ENCODE measurements around the gene UBE2D3.

Gene UBE2D3

GRCh38 chr4:102789317-102789717 lies 38.0 kb downstream of the UBE2D3 start:
- peak; percentile 3 for DNase-seq

GRCh38 chr4:102787944-102788343 lies 39.4 kb downstream of the UBE2D3 start:
- no peak for DNase-seq

- DNase-seq = peak; percentile 4
Observed at GRCh38 chr4:102787096-102787881, 40.1 kb downstream of the UBE2D3 start.

GRCh38 chr4:102786279-102786678 lies 41.1 kb downstream of the UBE2D3 start:
- DNase-seq = no peak

- no peak for DNase-seq
Observed at GRCh38 chr4:102783006-102783405, 44.3 kb downstream of the UBE2D3 start.

DNA sequence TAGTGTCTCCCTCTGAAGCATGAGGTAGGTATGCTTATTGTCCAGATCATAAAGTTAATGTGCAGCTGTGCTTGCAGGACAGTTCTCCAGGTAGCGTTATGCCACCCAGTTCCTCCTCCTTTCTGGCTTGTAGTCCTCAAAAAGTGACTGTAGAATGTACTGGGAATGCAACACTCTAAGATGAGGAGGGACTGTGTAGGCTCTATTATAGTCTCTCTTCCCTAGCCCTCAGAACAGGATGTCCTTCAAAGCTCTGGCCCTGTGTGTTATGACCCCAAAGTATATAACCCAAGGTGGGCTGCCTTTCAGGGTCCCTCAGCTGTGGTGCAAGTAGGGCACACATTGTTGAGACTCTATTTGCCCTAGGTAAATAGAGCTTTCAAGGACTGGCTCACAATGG lies 45.8 kb downstream of the UBE2D3 start:
- DNase-seq = no peak

GRCh38 chr4:102780476-102781144 lies 46.7 kb downstream of the UBE2D3 start:
- DNase-seq = no peak

- DNase-seq = peak; percentile 4
Observed at GRCh38 chr4:102779204-102779603, 48.1 kb downstream of the UBE2D3 start.

DNA sequence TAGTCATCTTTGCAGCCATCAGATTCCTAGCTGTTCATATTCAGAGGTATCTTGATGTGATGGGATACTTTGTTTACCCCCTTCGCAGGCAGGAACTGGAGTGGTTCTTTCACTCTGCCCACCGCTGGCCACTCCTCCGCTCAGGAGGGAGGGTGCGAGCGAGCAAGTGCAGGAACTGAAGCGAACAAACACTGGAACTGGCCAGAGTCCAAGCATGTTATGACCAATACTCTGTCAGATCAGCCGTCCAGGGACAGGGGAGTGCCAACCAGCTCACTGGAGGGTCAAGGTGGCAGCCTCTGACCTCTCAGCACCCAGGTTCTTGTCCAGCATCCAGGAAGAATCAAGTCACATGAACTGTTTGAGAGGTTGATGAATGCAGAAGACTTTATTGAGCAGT lies 48.6 kb downstream of the UBE2D3 start:
- no peak for DNase-seq

DNA sequence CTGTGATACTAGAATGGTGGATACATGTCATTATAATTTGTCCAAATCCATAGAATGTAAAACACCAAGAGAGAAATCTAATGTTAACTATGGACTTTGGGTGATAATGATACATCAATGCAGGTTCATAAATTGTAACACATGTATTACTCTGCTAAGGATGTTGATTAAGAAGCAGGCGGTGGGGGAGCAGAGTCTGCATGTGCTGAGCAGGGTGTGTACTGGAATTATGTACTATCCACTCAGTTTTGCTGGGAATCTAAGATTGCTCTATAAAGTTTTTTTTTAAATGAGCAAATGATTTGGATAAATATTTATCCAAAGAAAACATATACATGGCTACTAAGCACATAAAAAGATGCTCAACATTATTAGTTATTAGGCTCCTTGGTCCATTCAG lies 51.5 kb downstream of the UBE2D3 start:
- DNase-seq = no peak

DNA sequence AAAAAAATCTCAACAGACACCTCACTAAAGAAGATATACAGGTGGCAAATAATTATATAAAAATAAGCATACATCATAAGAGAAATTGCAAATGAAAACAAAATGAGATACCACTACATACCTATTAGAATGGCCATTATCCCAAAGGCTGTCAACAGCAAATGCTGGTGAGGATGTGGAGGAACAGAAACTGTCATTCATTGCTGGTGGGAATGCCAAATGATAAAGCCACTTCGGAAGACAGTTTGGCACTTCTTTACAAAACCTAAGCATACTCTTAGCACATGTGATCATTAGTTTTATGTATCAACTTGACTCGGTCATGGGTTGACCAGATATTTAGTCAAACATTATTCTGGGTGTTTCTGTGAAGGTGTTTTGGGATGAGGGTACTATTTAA lies 53.1 kb downstream of the UBE2D3 start:
- no peak for DNase-seq

DNA sequence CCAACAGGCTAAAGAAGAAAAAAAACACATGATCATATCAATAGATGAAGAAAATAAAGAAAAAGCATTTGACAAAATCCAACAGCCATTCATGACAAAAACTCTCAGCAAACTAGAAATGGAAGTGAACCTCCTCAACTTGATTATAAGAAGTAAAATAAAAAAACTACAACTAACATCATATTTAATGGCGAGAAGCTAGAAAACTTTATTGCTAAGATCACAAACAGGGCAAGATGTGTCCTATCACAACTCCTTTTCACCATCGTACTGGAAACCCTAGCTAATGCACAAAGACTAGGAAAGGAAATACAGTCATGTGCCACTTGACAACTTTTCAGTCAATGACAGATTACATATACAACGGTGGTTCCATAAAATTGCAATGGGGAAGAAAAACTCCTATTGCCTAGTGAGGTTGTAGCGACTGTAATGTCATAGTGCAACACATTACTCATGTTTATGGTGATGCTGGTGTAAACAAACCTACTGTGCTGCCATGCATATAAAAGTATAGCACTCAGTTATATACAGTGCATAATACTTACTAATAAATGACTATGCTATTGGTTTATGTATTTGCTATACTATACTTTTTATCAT lies 54.5 kb downstream of the UBE2D3 start:
- no peak for DNase-seq

GRCh38 chr4:102764901-102765300 lies 62.5 kb downstream of the UBE2D3 start:
- DNase-seq = no peak

DNA sequence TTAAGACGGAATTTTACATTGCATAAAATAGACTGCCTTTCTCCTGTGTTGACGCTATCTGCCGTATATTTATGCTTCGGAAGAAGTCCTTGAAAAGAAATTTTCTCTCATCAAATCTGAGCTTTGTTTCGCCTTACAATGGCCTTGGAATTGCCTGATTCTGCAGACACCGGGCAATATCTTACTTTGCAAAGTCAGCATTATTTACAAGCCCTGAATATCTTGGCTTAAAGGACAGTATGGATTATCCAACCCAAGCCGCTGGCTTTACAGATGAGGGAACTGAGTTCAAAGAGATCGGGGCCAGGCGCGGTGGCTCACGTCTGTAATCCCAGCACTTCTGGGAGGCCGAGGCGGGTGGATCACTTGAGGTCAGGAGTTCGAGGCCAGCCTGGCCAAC lies 65.4 kb downstream of the UBE2D3 start:
- no peak for DNase-seq

GRCh38 chr4:102761296-102761701 lies 66.1 kb downstream of the UBE2D3 start:
- no peak for DNase-seq

- peak; percentile 77 for DNase-seq
Observed at GRCh38 chr4:102760645-102761295, 66.6 kb downstream of the UBE2D3 start, which contains the start of gene MANBA. TSS of gene MANBA (minus strand) at chr4:102760968. CDS start at chr4:102760894, 74 bp downstream.

DNA sequence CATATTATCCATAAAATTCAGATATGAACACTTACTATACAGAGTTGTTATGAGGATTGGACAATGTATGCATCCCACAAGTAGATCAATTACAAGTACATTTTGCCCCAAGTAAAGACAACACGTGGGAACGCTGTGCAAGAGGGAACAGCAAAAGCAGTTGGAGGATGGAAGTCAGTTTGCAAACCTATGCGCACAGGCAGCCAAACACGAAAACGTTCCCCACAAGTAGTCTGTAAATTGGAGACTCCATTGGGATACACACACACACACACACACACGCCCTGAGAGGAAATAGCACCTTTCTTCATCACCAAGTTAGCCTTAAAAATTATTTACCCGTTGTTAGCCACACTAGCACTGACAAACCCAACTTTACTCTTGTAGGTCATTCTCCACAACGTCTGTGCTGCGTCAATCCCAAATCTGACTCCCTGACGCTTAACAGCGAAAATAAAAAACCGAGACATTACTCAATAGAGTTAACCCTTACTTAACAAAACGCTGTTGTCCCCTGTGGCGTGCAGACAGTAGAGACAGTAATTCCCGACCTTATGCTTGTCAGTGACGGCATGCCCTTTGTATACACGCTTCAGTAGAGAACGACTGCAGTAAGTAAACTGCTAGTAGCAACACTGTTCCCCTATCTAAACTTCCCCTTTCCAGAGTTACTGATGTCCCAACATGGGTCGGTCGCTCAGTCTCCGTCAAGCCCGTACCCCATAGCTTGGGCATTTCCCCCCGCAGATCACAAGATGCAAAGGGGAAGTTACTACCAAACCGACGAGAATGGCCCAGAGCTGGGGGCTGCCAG lies 67.3 kb downstream of the UBE2D3 start:
- DNase-seq = peak; percentile 96

- peak; percentile 49 for DNase-seq
Observed at GRCh38 chr4:102758241-102759160, 68.8 kb downstream of the UBE2D3 start.

GRCh38 chr4:102757681-102758080 lies 69.7 kb downstream of the UBE2D3 start:
- no peak for DNase-seq

DNA sequence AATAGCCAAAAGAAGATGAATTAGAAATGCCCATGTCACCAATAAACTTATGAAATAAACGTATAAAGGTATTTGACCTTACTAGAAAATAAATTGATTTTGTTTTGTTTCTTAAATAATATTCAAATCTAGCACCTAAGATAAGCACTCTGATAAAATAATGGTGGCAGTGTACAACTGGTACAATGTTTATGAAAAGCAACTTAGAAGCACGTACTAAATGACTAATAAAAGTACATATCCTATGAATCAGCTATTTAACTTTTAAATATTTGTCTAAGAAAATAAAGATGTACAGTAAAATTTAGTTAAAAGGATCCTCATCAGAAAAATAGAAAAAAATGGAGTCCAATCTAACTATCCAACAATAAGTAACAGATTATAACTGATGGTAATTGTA lies 73.3 kb downstream of the UBE2D3 start:
- no peak for DNase-seq

DNA sequence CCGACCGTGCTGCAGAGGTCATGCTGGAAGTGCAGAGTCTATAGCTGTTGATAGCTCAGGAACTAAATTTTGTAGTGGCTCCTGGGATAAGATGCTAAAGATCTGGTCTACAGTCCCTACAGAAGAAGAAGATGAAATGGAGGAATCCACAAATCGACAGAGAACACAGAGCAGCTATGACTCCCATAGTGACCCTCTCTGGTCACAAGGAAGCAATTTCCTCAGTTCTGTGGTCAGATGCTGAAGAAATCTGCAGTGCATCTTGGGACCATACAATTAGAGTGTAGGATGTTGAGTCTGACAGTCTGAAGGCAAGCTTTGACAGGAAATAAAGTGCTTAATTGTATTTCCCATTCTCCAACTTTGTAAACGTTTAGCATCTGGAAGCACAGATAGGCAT lies 75.4 kb downstream of the UBE2D3 start:
- peak; percentile 40 for DNase-seq
